HG02870 (cell line): Measurements from ENCODE around the gene PYROXD2.
"Not testable (repeated sequence)": the region's sequence is repeated elsewhere in the genome, so short reads cannot be mapped to it uniquely, and the experiment has no call there.

ENCODE experiments used
- ATAC-seq: cut with Tn5 transposase; IDR thresholded peaks from one replicate; pipeline ENCODE4 v1.9.1; 2021; ENCODE audit warnings: mild to moderate bottlenecking, moderate library complexity; ENCODE audit not compliant: unreplicated experiment

Gene PYROXD2

GRCh38 chr10:98396096-98397063 is 18.6 kb downstream of the PYROXD2 start:
- no peak for ATAC-seq

GRCh38 chr10:98394851-98395440 is 20.0 kb downstream of the PYROXD2 start:
- no peak for ATAC-seq

DNA sequence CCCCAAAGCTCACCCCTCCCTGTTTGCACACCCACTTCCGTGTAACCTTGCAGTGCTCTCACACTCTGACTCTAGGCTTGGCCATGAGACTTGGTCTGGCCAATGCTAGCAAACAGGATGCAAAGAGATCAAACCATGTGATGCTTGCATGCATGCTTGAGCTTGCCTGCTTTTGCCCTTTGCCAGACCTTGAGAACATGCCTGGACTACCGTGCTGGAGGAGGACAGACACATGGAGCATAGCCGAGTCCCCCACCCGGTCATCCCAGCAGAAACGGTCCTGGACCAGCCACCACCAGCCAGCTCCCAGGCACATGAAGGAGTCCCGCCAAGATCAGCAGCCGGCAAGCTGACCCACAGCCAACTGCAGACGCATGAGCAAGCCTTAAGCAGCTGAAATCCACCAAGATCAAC is 23.4 kb downstream of the PYROXD2 start:
- peak; percentile 73 for ATAC-seq

GRCh38 chr10:98391065-98391464 is 23.9 kb downstream of the PYROXD2 start:
- peak; percentile 81 for ATAC-seq

GRCh38 chr10:98390406-98390805 is 24.6 kb downstream of the PYROXD2 start:
- no peak for ATAC-seq

GRCh38 chr10:98389398-98389797 is 25.6 kb downstream of the PYROXD2 start:
- ATAC-seq = no peak

- no peak for ATAC-seq
Observed at GRCh38 chr10:98388101-98388655, 26.8 kb downstream of the PYROXD2 start.

DNA sequence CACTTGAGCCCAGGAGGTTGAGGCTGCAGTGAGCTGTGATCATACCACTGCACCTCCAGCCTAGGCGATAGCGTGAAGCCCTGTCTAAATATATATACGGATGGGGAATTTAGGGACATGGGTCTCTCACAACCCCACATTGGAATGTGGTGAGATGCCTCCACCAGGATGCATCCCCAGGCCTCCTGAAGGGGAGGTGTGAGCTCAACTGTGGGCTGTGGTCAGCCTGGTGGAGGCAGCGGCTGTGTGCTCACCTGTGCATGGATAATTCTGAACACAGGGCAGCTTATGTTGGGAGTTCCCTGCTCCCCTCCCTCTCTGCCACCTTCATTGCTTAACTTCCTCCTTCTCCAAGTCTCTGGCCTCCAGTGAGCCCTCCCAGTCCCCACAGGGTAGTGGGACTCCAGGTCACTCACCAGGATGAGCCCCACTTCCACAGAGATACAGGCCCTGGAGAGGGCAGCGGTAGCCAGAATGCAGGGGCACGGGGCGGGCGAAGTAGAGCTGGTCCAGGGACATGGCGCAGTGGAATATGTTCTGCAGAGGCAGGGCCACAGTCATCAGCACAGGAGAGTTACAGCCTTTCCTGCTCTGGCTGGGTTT is 30.4 kb downstream of the PYROXD2 start:
- ATAC-seq = no peak

DNA sequence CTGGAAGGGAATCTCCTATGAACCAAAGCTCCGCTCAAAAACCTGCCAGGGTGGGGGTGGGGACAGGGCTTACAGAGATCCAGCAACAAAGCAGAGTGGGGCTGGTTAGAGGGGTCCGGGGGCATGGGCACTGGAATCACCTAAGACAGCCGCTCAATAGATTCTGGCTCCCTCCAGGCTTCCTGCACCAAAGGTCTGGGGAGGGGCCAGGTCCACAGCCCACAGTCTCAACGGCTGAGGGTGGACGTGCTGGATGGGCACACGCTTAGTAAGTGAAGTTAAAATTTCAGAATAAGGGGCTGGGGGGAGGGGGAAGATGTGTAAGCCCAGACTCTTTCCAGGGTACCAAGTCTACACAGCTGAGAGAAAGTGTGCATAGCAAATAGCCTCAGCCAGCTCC is 31.1 kb downstream of the PYROXD2 start:
- ATAC-seq = no peak

DNA sequence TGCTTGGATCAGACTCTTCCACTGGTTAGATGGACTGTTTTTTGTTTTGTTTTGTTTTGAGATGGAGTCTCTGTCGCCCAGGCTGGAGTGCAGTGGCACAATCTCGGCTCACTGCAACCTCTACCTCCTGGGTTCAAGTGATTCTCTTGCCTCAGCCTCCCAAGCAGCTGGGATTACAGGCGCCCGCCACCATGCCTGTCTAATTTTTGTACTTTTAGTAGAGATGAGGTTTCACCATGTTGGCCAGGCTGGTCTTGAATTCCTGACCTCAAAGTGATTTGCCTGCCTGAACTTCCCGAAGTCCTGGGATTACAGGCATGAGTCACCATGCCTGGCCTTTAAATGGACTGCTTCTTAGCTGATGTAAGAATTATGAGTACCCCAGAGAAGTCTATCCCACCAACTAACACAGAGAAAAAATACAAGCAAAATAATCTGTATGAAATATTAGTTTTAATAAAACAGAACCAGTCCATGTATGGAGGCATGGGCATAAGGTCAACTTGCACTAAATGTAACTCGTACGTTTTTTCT is 31.8 kb downstream of the PYROXD2 start:
- not testable (repeated sequence) for ATAC-seq

GRCh38 chr10:98382691-98383101 is 32.3 kb downstream of the PYROXD2 start:
- no peak for ATAC-seq

- ATAC-seq = no peak
Observed at GRCh38 chr10:98380493-98381339, 34.3 kb downstream of the PYROXD2 start.

DNA sequence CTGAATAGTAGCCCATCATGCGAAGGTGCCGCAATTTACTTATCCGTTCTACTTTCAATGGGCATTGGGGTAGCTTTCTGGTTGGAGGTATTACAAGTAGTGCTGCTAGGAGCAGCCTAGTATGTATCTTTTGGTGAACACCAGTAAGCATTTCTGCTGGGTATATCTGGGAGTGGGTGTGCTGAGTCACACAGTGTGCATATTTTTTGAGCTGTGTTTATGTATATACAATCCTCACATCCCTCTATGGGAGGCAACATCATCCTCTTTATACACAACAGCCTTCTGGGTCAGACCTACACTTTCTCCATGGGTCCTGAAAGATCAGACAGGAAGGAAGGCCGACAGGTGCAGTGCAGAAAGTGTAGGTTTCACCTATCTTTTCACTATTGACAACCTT is 36.3 kb downstream of the PYROXD2 start:
- ATAC-seq = no peak

- ATAC-seq = no peak
Observed at GRCh38 chr10:98377536-98377935, 37.4 kb downstream of the PYROXD2 start.

DNA sequence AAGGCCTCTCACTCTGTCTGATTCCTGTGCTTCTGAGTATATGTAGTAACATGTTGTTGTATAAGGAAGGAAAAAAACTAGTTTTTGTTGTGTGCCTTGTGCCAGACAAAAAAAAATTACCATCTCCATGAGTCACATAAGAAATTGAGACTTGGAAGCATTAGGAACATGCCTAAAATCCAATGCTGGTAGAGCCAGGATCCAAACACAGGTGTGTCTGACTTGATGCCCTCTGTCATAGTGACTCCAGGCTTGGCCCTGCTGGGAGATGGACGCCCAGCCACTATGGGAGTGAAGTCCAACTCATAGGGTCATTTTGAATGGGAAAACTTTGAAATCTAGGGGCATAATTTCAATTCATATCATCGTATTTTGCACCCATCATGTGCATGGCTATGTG is 38.0 kb downstream of the PYROXD2 start:
- no peak for ATAC-seq

GRCh38 chr10:98376485-98376884 is 38.5 kb downstream of the PYROXD2 start:
- ATAC-seq = no peak

DNA sequence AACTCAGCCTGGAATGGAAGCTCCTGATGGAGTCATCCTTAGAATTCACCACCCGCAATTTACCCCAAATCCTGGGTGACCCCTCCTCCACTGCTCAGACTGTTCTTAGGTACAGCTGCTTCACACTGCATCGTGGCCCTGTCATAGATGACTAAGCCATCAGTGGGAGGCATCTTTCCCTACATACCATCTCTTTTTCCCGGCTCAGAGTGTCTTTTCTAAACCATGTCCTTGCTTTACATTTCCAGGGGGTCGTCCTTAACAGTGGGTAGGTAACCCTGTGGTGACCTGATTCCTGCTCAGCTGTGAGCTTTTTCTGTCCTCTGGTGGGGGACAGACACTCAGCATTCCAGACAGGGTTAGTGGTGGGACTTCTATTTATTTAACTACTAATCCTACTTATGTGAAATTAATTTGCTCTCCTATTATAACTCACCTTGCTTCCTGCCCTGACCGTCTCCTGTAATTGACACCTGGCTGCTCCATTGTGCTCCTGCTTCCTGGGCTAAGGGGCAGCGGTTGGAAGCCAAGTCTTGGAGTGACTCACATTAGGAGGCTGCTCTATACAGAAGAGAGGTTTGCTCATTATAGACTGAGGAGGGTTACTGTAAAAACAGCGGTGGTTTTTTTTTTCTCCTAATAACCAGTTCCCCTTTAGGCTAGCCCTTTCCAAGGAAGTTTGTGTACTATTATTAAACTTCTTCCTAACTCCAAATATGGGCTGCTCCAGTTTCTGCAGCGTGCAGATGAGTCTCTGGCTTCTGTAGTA is 40.6 kb downstream of the PYROXD2 start:
- ATAC-seq = no peak

GRCh38 chr10:98373260-98374040 is 41.5 kb downstream of the PYROXD2 start:
- ATAC-seq = no peak
